C1 segment of cervical spinal cord (tissue), 14 donors: Measurements from ENCODE around the gene ACOXL.
"Not testable (repeated sequence)": the region's sequence is repeated elsewhere in the genome, so short reads cannot be mapped to it uniquely, and the experiment has no call there.

Source experiments
- DNase-seq, 14 donors: peaks; one replicate each; lab custom pipeline; 2025; lab: John Stamatoyannopoulos, UW

Gene ACOXL

DNA sequence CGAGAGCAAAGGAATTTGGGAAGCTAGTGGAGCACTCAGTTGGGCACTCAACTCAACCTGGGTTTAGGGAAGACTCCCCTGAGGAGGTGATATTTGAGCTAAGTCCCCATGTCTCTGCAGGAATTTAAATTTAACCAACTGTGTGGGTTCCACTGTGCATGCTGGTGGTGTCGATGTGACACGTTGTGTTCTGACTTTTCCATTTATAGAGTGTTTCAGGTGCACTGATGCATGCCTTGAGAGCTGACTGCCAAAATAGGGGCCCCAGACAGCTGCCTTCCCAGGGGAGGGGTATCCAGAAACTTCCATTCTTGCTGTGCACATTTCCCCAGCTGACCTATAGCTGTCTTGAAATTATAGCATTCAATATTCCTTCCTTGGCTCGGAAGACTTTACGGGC lies 324.7 kb downstream of the ACOXL start:
- no peak for DNase-seq

DNA sequence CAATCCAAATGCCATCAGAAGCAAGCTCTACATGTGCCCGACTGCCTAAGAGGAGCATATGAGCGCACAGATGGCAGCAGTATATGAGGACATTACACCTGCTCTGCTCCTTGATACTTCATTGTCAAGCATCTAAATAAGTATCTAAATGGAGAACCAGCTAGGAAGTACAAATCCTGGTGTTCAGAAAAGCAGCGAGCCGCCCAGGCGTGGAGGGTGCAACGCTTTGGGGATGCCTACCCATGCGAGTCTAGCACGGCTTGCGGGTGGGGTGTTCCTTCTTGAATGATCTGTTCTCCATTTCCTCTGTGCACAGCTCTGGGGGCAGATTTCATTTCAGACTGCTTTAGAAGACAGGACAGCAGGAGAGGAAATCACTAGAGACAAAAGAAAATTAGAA lies 325.3 kb downstream of the ACOXL start:
- DNase-seq = no peak

DNA sequence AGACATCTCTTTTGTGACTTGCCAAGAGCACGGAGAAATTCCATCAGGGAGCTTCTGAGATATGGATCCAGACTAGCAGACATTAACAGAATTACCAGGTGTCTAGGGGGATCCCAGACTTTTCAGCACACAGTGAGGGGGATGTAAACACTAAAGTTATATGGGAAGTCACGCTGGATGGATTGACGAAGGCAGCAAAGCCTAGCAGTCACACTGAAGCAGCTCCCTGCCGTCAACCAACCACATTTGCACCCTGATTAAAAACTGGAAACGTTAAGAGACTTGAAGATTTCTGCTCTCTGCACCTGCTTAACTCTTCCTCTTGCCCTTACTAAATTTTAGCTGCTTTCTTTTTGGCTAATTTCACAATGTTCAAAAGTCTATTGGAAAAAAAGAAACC lies 325.9 kb downstream of the ACOXL start:
- DNase-seq = no peak

DNA sequence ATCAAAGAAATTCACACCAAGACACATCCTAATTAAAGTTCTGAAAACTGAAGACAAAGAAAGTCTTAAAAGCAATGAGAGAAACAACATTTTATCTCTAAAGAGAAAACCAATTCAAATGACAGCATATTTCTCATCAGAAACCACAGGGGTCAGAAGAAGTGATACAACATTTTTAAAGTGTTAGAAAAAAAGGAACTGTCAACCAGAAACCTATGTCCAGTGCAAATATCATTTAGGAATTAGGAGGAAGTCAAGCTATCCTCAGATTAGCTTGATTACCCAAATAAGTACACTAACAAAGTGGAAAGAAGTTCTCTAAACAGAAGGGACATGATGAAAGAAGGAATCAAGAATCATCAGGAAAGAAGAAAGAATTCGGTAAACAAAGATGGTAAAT lies 328.8 kb downstream of the ACOXL start:
- DNase-seq = no peak

DNA sequence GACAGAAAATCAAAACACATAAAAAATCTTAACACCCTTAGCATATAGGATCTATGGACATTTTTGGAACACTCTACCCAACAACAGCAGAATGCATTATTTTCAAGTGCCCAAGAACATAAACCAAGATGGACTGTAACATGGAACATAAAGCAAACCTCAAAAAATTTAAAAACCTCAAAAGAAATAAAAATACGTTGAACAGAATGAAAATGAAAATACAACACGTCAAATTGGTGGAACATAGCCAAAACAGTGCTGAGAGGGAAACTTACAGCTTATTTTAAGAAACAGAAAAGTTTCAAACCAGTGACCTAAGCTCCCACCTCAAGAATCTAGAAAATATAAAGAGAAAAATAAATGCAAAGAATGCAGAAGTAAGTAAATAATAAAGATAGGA lies 330.0 kb downstream of the ACOXL start:
- DNase-seq = no peak

DNA sequence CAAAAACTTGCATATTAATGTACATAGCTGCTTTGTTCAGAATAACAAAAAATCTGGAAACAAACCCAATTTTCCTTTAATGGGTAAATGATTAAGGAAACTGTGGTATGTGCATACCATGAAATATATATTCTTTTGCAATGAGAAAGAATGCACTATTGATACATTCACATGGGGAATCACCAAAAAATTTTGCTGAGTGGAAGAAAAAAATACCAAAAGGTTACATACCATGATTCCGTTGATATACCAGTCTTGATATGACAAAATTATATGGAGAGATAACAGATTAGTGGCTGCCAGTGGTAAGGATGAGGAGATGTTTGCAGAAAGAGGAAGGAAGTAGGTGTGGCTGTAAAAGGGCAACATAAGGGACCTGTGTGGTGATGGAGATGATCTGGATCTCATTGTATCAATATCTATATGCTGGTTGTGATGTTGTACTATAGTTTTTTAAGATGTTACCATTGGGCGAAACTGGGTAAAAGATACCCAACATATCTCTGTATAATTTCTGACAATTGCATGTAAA lies 333.8 kb downstream of the ACOXL start:
- no peak for DNase-seq

DNA sequence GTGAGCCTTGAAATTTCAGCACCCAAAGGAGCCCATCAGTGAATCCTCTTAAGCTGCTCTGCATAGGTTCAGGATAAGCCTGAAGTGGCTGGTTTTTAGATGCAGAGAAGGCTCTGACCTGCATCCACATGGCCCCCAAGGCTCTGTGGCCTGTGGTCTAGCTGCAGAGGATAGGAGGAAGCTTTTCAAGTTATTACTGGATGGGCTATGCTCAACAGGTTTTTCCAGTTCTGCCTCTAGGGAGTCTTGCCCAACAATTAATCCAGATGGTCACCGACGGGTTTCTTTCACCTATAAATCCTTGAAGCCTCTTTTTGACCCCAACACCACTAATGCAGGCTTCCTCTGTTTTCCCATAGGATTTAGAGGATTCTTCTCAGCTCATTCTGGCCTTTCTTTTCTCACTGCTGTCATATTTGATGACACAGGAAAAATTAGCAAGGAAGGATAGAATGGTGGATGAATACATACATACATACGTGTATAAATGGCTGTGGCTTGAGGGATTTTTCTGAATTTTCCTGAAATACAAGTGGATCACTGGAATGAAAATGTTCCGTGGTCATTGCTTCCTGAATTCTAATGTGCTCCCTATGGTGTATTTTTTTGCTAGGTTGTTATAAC lies 336.2 kb downstream of the ACOXL start:
- no peak for DNase-seq

DNA sequence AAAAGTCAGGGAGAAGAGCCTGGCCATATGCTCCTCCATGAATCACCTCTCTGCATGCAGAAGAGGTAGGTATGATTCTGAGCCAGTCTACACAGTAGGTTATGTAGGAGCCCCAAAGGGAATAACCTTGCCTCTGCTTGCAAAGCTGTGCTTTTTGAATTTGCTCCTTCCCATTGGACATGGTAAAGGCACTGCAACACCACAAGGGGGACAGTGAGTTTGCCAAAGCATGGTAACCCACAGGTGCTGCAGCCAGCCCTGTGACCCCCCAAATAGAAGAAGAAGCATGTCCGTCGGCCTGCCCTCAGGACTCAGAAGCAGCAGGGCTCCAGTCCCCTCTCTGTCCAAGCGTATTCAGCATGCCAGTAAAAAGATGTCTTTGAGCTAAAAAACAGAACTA lies 337.3 kb downstream of the ACOXL start:
- no peak for DNase-seq

DNA sequence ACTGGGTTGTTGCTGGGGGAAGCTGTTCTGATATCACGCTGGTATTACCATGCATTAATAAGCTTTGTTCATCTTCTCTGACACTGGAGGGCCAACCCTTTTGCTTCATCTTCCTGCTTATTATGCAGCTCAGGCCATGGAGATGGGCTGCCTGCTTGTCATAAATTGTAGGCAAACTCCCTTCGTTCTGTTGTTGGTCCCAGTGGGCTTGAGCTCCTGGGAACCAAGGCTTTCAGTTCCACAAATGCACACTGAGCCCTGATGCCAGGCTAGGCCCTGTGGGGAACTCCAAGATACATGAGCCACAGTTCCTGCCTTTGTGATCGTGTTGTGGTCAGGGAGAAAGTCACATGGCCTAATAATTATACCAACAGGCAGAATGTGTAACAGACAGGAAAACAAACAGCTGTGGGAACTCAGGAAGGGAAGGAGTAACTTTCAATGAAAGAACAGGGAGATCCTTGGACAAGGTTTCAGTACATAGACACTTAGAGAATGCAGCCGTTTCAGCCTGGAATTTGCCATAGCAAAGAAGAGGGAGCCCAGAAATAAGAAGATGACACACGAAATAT lies 339.3 kb downstream of the ACOXL start:
- no peak for DNase-seq

DNA sequence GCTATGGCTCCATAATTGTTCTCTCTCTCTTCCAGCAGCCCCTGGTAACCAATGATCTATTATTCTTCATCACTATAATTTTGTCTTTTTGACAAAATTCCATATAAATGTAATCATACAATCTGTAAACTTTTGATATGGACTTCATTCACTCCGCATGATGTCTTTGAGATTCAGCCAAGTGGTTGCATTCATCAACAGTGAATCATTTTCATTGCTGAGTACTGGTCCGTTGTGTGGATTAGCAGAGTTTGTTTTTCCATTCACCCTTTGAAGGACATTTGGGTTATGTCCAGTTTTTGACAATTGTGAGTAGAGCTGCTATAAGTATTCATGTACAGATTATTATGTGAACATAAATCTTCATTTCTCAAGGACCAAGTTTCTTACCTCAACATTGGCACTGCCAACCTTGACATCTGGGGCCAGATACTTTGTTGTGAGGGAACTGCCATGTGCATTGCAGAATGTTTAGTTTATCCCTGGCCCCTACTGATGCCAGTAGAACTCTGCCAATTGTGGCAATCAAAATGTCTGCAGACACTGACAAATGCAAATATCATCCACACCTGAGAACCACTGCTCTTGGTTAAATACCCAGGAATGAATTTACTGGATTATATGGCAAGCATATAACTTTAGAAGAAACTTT lies 340.0 kb downstream of the ACOXL start:
- no peak for DNase-seq

DNA sequence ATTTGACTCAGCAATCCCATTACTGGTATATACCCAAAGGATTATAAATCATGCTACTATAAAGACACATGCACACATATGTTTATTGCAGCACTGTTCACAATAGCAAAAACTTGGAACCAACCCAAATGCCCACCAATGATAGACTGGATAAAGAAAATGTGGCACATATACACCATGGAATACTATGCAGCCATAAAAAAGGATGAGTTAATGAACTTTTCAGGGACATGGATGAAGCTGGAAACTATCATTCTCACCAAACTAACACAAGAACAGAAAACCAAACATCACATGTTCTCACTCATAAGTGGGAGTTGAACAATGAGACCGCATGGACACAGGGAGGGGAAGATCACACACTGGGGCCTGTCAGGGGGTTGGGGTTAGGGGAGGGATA lies 350.3 kb downstream of the ACOXL start:
- DNase-seq = not testable (repeated sequence)

DNA sequence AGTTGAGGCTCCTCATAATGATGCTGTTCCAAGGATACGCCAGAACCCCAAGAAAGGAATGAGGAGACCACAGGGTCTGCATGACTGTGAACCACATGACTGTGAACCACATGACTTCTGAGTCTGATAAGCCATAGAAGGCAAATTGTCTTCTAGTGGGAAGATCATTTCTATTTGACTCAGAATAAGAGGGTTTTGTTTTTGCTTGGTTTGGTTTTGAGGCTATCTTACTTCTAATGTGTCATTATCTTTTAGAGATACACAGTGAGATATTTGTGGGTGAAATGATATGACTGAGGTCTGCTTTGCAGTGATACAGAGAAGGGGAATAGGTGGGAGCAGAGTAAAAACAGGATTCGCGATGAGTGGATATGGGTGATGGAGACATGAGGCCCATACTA lies 359.4 kb downstream of the ACOXL start:
- no peak for DNase-seq

DNA sequence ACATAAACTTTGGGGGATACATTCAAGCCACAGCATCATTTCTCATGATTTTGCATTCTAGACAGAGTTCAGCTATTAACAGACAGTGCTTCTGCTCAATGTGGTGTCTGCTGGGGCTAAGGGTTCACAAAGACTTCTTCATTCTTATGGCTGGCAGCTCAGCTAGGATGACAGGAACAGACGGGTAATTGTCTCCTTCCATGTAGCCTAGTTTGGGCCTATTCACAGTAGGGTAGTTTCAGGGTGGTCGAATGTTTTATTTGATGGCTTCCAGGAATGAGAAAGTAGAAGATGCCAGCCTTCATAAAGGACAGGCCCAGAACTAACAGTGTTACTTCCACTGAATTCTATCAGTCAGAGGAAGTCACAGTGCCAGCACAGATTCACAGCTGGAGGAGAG lies 362.3 kb downstream of the ACOXL start:
- peak in 2 of 14 donors; percentile 3 to 4 for DNase-seq

DNA sequence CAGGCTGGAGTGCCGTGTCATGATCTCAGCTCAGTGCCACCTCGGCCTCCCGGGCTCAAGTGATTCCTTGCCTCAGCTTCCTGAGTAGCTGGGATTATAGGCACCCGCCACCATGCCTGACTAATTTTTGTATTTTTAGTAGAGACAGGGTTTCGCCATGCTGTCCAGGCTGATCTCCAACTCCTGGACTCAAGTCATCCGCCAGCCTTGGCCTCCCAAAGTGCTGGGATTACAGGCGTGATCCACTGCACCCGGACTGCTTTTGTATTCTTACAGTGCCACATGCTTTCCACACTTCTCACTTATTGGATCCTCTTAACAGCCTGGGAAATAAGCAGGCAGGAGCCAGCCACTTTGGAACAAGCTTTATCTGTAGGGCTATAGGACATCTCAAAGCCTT lies 363.1 kb downstream of the ACOXL start:
- DNase-seq = no peak

DNA sequence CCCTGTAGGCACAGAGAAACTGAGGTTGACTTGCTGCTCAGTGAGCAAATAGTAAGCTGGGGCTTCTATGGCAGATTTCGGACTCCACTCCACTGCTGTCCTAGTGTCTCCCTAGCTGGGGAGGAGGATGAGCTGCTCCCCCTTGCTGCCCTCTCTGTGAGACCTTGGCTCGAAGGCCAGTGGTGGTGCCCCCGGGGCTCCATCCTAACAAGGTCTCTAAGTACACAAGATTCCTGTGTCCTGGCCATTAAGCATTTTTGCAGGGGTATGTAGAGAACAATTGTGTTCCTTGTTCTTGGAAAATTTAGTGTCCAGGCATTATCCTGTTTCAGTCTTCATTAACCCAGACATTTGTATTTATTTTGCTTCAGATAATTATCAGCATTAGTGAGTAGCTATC lies 367.0 kb downstream of the ACOXL start:
- no peak for DNase-seq

DNA sequence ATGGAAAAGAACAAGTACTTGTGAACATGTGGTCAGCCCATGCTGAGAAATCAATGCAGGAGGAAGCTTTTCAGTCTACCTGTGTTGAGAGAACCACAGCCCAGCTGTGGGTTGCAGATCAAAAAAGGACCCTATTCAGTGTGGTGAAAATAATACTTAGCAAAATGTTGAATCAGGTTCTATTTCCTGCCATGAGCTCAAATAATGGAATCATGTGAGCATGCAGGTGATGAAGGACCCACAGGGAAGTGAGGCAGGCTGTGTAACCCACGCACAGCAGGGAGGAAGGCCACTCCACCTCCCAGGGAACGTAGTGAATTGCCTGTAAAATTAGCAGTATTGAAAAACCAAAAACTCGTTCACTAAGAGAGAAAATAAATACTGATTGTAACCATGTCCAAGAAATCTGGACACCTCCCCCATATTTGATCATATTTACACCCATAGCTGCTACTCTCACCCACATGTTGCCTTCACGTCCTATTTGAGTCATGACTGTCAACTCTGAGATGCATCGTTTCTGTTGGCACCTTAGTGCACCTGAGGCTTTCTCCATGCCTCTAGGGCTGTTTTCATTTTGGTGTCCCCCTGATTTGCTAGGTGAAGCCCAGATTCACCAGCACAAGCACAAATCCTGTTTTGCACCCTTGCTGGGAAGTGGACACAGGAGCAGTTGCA lies 367.9 kb downstream of the ACOXL start:
- DNase-seq = no peak

DNA sequence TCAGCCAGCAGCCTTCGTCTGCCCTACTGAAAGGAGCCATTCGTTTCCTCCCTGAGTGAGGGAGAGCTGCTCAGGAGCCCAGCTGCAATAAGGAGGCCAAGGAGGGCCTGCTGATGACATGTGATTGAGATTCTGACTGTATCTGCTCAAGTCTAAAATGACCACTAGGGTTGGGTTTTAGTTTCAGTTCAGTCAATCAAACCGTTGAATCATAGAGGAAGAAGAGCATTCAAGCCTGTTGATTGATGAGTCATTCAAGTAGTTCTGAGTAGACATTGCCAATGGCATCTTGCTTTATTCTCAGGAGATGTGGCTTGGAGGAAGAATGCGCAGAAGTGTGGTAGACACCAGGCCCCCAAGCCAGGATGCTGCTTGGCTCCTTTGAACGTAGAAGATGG lies 368.4 kb downstream of the ACOXL start:
- no peak for DNase-seq

DNA sequence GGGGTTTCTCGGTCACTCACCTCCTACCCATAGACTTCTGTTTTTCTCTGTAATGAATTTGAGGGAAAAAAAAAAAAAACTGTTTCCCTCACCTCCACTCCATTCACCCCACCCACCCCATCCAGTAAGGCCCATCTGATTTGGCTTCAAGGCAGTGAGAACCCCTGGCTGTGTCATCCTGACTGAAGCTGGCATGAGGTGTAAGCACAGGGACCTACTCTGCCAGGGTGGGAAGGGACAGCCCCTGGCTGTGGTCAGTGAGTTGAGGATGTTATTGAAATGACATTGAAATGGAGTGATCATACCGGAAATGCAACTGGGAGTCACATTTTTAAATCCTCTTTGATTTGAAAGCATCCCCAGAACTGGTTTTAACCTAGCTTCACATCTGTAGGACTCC lies 369.2 kb downstream of the ACOXL start:
- no peak for DNase-seq

DNA sequence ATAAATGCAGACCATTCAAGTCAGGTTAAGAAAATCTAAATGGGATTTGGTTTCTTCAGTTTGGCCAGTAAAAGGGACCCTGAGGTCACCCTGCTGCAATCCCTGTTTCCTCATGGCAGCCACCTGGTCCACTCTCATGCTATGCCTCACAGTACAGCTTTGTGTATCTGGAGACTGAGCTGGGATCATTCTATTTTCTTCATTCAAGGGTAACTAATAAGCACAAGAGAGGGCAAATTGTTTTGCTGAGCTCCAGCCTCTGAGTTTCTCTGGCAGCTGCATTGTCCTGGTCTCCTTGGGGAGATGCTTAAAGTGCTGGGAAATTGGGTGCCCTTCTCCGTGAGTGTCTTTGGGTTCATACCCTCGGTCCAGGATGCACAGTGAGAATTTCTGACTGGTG lies 369.8 kb downstream of the ACOXL start:
- no peak for DNase-seq

DNA sequence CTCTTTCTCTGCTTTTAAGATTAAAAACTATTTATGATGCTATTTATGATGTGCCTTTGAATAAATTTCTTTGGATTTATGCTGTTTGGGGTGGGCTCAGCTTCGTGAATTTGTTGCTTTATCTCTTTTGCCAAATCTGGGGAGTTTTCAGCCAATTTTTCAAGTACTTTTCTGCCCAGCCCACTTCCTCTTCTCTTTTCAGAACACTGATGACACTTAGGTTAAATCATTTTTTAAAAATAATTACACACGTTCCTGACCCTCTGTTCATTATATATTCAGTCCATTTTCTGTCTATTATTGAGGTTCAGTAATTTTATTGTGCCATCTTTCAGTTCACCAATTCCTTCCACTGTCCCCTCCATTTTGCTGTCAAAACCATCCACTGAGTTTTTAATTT lies 373.6 kb downstream of the ACOXL start:
- no peak for DNase-seq

DNA sequence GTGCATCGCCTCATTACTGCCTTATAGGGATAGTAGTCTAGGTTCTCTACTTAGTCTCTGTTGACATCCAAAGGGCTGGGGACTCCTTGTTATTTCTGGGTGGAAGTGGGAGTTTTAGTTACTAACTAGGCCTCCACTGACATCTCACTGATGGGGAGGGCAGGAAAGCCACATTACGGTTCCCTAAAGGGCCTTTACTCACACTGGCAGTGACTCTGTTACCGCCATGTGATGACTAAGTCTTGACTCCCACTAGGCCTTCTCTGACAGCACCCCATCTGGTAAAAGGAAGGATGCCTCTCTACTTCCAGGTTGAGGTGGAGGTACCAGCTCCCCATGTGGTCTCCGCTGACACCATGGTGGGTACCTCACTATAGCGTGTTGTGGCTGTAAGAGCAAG lies 374.3 kb downstream of the ACOXL start:
- DNase-seq = no peak

DNA sequence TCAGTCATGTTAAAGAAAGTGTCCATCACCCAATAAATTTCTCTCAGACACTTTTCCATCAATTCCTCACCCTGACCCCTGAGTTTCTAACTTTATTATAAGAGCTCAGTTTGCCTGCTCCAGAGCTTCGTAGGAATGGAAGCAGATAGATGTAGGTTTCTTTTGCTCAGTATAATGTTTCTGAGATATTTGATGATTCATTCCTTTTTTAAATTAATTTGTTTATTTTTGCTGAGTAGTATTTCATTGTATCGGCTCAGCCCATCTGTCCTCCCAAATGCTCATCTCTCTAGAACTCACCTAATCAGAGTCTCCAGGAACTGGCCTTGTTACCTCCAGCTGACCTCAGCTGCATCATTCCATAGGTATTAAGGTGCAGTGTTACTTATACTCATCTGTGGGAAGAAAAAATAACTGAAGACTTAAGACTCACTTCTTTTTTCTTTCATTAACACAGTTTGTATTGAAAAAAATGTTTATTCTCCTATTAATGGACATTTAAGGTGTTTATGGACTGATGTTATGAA lies 376.4 kb downstream of the ACOXL start:
- no peak for DNase-seq
